ENCODE measurements around the gene CCDC197.

CCDC197 gene

DNA sequence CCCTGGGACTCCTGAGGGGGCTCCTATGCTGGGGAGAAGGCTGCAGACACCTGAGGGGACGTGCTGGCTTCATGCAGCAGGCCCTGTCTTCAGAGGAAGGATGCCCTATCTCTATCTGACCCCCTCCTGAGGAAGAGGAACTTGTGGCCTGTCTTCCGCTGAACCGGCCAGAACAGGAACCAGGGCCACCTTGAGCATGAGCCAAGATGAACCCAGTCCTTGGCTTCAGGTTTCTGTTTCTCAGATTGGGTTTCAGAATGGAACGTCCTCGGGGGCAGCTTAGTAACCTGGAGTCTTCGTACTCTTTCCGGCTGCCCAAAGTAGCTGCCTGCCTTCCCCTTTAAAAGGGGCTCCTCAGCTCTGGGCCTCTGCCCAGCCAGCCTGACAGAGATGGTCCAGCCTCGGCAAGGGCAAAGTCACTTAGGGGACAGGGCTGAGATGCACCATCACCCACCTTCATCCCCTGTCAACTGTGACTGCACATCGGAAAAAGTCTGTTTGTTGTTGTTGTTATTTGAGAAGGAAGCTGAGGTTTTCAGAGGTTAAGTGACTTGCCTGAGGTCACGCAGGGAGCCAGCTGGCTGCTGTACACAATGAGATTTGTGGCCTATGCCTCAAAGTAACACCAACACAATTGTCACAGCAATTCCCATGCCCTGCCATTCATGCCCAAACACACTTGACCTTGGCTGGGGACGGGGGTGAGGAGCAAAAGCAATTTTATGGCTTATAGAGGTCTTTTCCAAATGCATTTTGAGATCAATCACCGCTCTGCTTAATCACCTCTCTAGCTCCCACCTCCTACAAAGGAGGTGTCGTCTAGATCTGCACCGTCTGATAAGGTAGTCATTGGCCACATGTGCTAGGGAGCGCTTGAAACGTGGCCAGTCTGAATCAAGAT, 34.1 kb upstream of the CCDC197 start:
- peak in 1 of 2 donors; percentile 15 for DNase-seq

DNA sequence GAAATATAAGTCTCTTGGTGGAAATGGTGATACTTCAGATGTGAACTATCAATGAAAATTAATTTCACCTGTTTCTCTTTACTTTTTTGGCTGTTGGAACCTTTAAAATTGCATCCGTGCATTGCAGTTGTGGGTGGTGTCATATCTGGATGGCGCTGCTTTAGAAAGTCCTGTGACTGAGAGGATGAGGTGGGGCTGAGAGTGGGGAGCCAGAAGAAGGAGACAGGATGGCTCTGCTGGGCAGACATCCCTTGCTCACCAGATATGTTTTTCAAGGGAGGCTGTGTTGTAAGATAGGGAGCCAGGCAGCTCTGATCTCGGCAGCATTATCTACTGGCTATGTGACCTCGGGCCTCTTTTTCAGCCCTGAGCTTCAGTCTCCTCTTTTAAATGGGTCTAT, 33.4 kb upstream of the CCDC197 start:
- DNase-seq, result no peak

DNA sequence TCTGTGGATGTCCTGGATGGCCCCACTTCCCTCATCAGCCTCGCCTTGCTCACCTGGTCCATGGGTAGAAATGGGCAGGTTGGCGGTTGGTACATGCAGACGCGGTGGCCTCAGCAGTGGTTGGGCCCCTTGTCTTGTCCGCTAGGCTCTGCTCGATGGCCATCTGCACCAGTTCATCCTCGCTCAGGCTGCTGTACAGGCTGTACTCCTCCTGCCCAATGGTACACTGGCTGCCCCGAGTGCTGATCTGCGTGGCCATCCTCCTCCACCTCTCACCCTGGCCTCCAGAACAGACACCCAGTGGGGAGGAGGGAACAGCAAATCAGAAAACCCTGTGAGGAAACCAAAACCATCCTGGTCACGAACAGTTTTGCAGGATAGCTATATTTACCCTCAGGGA, 32.8 kb upstream of the CCDC197 start:
- no peak for DNase-seq

GRCh38 chr14:93964820-93965286, 32.2 kb upstream of the CCDC197 start:
- DNase-seq, result no peak

- no peak for DNase-seq
Measured at GRCh38 chr14:93965287-93965821, 31.7 kb upstream of the CCDC197 start.

GRCh38 chr14:93965946-93966474, 31.1 kb upstream of the CCDC197 start:
- no peak for DNase-seq

DNA sequence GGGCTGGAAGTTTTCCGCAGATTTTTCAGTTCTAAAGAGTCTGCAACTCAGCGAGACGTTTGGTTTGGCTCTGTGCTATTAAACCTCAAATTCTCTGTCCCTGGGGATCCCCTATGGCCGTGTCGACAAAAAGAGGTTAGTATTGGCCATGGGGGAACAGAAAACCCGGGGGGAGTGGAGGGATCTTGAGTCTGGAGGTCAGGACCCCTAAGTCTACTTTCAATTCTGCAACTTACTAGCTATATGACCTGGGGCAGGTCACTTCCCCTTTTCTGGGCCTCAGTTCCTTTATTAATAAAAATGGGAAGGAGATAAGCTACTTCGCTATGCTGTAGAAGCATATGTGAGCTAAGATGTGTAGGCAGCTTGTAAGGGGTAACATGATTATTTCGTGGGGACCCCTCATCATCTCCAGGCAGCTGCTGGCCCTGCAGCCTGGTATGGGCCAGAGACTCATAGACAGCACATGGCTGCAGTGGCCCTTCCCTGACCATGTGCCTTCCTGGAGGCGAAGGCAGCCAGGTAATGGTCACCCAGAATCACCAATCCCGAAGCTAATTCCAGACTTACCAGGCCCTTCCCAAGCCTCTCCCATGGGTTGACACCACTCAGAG, 29.4 kb upstream of the CCDC197 start:
- no peak for DNase-seq

- DNase-seq, result no peak
Measured at GRCh38 chr14:93969082-93969828, 27.8 kb upstream of the CCDC197 start.

- DNase-seq, result no peak
Measured at GRCh38 chr14:93970585-93970964, 26.5 kb upstream of the CCDC197 start.

DNA sequence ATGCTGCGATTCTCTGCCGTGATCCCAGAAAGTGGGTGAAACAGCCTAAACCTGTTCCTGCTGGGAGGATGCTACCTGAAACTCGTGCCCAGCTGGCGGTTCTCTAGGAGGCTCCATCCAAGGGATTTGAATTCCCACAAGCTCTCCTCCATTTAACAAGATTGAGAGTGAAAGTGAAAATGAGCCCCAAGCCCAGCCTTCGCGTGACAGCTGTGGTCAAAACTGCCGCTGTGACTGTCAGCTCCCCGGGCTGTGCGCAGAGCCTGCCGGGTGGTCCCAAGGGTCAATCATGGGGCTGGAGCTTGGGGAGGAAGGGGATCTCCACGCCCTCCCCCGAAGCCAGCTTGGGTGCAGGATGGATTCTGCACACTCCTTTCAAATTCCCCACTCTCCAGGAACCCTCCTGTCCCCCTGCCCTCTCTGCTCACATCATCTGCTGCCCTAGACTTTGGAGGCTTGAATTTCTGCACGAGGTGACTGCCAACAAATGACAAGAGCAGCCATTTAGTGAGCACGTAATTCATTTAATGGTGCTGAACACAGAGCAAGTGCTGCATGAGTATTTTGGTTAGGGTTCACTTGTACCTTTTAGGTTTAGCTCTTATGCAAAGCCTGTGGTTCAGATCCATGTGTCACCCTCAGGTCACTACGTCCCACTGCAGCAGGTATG, 26.0 kb upstream of the CCDC197 start:
- no peak for DNase-seq

DNA sequence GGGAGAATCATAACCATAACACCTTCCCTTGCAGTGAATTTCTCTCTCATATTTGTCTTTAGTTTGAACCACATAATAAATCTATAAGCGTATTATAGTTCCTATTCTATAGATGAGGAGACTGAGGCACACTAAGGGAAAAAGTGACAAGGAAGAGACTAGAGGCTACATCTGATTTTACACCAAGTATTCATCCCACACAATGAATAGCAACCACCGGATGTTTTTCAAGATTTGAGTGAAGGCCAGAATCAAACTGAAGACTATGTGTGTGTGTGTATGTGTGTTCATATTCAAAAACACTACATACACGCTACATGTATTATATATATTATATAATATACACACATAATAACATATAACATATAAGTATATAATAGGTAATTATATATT, 25.5 kb upstream of the CCDC197 start:
- no peak for DNase-seq

GRCh38 chr14:93972618-93973205, 24.4 kb upstream of the CCDC197 start:
- DNase-seq, result no peak

DNA sequence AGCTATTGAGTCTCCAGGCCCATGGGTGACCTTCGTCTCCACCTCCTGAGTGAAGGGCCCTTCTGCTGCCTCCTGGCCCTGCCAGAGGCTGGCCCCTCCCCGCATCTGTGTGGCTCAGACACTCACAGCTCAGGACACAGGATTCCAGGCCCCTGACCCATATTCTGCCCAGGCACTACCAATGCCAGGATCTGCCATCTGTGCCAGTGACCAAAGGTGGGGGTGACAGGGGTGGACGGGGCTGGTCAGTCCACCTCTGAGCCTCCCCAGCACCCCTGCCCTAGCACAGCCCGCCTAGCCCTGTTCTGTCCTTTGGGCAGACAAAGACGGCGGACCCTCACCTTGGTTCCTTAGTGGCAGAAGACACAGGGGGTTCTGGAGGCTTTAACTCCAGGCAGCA, 23.5 kb upstream of the CCDC197 start:
- DNase-seq, result no peak

- DNase-seq, result no peak
Measured at GRCh38 chr14:93974299-93974698, 22.8 kb upstream of the CCDC197 start.

DNA sequence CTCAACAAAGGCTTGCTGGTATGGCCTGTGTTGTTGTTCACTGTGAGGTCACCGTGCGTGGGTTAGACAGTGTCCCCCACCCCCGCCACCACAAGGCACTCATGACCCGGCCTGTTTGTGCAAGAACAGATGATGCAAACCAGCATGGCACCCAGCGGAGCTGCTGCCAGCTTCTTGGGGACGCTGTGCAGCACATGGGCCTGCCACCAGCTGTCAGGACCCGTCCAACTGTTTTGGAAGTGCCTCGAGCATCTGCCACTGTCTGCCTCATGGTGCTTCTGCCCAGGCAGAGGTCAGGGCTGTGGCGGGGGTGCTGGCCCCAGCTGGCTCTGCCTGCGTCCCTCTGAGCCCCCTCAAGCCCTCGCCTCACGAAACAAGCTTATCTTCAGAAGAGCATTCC, 22.3 kb upstream of the CCDC197 start:
- no peak for DNase-seq

DNA sequence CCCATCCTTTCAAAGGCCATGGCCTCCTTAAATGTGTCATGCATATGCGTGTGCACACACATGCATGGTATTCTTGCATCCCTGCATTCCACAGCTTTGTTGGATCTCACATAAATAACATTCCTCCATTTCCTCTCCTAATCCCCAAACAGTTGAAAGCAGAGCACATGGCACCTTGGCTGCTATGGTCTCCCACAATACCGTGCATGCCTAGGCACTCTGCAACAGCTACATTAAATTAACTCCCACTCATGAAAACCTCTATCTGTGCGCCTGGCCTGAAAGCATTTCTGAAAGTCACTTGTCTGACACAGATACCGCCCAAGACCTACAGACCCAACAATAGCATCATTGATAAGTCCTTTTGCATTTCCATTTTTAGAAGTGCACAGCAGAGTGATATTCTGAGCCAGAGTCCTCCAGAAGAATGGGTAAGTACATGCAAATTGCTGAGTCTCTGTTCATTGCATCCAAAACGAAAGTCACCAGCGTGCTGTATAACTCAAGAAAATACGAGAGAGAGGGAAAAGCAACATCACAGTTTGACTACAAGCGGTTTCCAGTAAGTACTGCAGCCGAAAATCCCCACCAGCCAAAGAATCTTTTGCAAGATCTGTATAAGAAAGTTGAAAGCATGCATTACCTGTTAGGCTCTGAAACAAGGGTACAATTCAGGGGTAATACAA, 21.2 kb upstream of the CCDC197 start:
- peak in 1 of 2 donors; percentile 28 for DNase-seq

DNA sequence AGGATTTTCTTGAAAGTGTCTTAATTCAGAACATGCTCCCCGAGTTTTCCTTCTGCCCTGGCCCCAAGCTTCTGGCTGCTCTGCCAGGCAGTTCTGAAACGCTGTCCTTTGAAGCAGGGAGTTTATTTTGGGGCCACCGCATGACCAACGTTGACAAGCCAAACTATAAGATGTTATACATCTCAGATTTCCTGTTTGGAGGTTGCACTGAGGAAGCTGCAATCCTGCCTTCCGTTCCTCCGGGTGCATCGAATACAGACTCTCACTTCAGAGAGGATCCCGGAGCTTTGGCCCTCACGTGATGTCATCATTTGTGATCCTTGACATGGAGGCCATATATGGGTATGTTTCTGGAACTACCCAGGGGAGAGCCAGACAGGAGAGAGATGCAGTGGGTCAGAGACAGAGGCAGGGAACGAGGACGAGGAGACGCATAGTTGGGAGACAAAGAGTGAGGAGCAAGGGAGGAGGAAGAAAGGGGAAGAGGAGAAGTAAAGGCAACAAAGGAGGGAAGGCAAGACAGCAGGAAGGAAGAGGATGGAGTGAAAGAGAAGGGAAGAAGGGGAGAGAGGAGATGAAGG, 20.5 kb upstream of the CCDC197 start, which contains the start of gene ASB2:
ASB2 (minus strand) TSS at position 94 of the 581 bp plus-strand sequence. CDS start 12,031 bp downstream, outside the sequence.
- no peak for DNase-seq

DNA sequence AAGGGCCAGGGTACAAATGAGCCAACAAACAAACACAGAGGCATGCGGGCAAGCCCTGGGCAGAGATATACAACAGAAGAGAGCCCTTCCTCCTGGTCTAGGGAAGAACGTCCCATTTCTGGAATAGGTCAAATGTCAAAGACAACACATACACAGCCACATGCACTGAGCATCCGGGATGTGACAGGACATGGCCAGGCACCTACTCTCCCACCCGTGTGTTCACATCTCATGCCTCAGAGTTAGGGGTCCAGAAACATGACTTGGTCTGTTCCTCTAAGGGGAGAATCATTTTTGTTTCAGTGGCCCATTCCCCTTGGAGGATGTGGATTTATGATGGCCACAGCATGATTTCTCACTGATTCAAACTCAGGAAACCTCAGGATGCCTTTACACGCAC, 19.9 kb upstream of the CCDC197 start:
- no peak for DNase-seq

GRCh38 chr14:93977790-93978581, 19.1 kb upstream of the CCDC197 start:
- DNase-seq, result no peak

GRCh38 chr14:93978735-93979134, 18.4 kb upstream of the CCDC197 start:
- DNase-seq, result no peak
